Measurements from ENCODE around the gene CHSY1. TPM values are rescaled to one million over a fixed set of nuclear protein-coding genes. Genes with fewer than 3 reads are reported as not detected.

Gene CHSY1
- polyA plus RNA-seq, 2 of the 4 experiments (the other 2 are of a cell fraction): 16.0 to 28.1 TPM

- Histone ChIP-seq H3K9me3 (no peaks in the 10 kb centered on the region), H3K4me1 (peaks cover 6% of the 10 kb centered on the region; the same call in 1 of the 3 replicates), H3K27ac (no peak overlapping the region), H3K4me2 (no peak overlapping the region), H3K4me3 (no peak overlapping the region)
- CTCF ChIA-PET: no interaction called here
- 87% methylated on average over 5 of the region's 5 CpGs for WGBS (ENCODE audit: missing lambda C conversion rate)
- ATAC-seq: no peak
- POLR2A ChIA-PET: no interaction called here
- FAIRE-seq: no peak
- DNase-seq (ENCODE audit: low read depth in 1 of 2, low spot score in 1 of 2): no peak
- TF ChIP-seq MYC (IDR thresholded peaks at IDR 0.05; ENCODE audit: borderline replicate concordance, low read length) (no peak), NFE2L2 (conservative IDR thresholded peaks at IDR 0.05; ENCODE audit: low read length) (no peak), MAZ (IDR thresholded peaks at IDR 0.05; ENCODE audit: borderline replicate concordance, low read depth, low read length) (no peak), TFCP2L1 (CRISPR knock-in tag; IDR thresholded peaks at IDR 0.05) (no peak), HDAC2 (IDR thresholded peaks at IDR 0.05) (no peak), CTCF (IDR thresholded peaks at IDR 0.05) (no peak), HOXB13 (CRISPR knock-in tag; IDR thresholded peaks at IDR 0.05; ENCODE audit: low read depth) (no peak)
These were observed 38.3 kb downstream of the CHSY1 start for GRCh38 chr15:101213570-101213969.

GRCh38 chr15:101213147-101213546 is 38.7 kb downstream of the CHSY1 start:
- CTCF ChIA-PET: no interaction called here
- 87% methylated on average over 3 of the region's 3 CpGs for WGBS (ENCODE audit: missing lambda C conversion rate)
- POLR2A ChIA-PET: no interaction called here

GRCh38 chr15:101211897-101212296 is 40.0 kb downstream of the CHSY1 start:
- Histone ChIP-seq H3K4me3 (no peak overlapping the region), H3K4me1 (peaks cover 6% of the 10 kb centered on the region; the same call in 1 of the 3 replicates), H3K27ac (no peak overlapping the region), H3K4me2 (no peak overlapping the region), H3K9me3 (no peaks in the 10 kb centered on the region)
- no peak for ATAC-seq
- ChIA-PET CTCF (interaction anchor here (0.9 kb wide), 1 partner anchor 33 kb away, joined by 3 read pairs; no protein-coding TSS in a partner anchor), POLR2A (no interaction called here)
- no peak for DNase-seq (ENCODE audit: low read depth in 1 of 2, low spot score in 1 of 2)
- WGBS (ENCODE audit: missing lambda C conversion rate): 91% methylated on average over 4 of the region's 4 CpGs
- FAIRE-seq: no peak
- TF ChIP-seq FOXS1 (CRISPR knock-in tag; IDR thresholded peaks at IDR 0.05) (no peak), JUNB (IDR thresholded peaks at IDR 0.05) (no peak), KDM5A (IDR thresholded peaks at IDR 0.05) (no peak), FOSL2 (IDR thresholded peaks at IDR 0.05) (no peak), FOSL2 (CRISPR knock-in tag; IDR thresholded peaks at IDR 0.05) (no peak), CEBPB (IDR thresholded peaks at IDR 0.05) (no peak), ATOH8 (CRISPR knock-in tag; IDR thresholded peaks at IDR 0.05; ENCODE audit: low read depth) (no peak), HMGXB4 (CRISPR knock-in tag; IDR thresholded peaks at IDR 0.05; ENCODE audit: borderline replicate concordance) (no peak), RNF2 (IDR thresholded peaks at IDR 0.05; ENCODE audit: borderline replicate concordance, low read depth) (no peak), MAFK (IDR thresholded peaks at IDR 0.05; ENCODE audit: partially characterized antibody) (no peak), RFX5 (IDR thresholded peaks at IDR 0.05) (no peak), ZC3H11A (IDR thresholded peaks at IDR 0.05) (no peak), HOXB5 (CRISPR knock-in tag; IDR thresholded peaks at IDR 0.05) (no peak)

More at GRCh38 chr15:101213147-101213546, 38.7 kb downstream of the CHSY1 start:
- no peak overlapping the region for H3K27ac ChIP-seq
- no peak overlapping the region for H3K4me2 ChIP-seq
- DNase-seq (ENCODE audit: low read depth in 1 of 2, low spot score in 1 of 2): no peak
- no peak for ATAC-seq
- no peak overlapping the region for H3K4me3 ChIP-seq
- H3K4me1 ChIP-seq: peaks cover 6% of the 10 kb centered on the region; the same call in 1 of the 3 replicates
- no peak for FAIRE-seq
- TF ChIP-seq MAZ (IDR thresholded peaks at IDR 0.05; ENCODE audit: borderline replicate concordance, low read depth, low read length) (no peak), ZSCAN20 (CRISPR knock-in tag; IDR thresholded peaks at IDR 0.05) (no peak), NPAS2 (CRISPR knock-in tag; IDR thresholded peaks at IDR 0.05; ENCODE audit: borderline replicate concordance) (no peak)
- H3K9me3 ChIP-seq: no peaks in the 10 kb centered on the region

Measured in A549 (cell line).